SHP77 (cell line): ENCODE results near the gene GNAQ.

Experiments used
- DNase-seq, 2 experiments: peaks; one replicate each; lab custom pipeline; 2025; lab: John Stamatoyannopoulos, UW

The GNAQ gene

DNA sequence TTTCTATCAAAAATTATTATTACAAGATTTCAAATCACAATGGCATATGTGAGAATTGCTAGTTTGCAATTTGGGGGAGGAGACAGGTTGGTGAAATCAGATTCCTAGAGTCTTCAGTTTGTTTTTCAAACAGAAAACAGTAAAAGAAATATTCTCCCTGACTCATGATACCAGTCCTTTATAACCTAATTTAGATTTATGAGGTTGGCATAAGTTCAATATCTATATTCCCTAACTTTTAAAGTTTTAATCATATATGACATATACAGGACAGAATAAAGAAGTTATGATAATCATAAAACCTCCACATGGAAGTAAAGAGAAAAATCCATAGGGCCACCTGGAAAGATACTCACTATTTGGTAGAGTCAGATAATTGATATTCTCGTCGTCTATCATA, 216.4 kb downstream of the GNAQ start:
- no peak for DNase-seq

DNA sequence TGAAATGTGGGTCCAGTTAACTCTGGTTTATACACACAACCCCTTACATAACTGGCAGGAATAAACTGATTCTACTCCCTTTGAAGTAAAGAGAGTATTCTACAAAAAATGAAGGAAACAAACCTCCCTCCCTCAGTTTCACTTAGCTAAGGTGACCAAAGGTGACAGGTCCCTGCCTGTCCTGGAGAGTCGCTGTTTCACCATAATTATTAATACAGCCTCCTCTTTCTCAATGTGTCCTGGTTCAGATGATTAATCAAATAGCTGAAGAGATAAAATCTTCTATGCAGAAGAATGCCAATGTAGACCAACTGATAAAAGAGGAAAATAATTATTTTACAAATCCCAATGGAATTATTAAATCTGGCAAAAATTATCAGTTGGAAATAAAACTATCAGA, 219.8 kb downstream of the GNAQ start:
- no peak for DNase-seq

DNA sequence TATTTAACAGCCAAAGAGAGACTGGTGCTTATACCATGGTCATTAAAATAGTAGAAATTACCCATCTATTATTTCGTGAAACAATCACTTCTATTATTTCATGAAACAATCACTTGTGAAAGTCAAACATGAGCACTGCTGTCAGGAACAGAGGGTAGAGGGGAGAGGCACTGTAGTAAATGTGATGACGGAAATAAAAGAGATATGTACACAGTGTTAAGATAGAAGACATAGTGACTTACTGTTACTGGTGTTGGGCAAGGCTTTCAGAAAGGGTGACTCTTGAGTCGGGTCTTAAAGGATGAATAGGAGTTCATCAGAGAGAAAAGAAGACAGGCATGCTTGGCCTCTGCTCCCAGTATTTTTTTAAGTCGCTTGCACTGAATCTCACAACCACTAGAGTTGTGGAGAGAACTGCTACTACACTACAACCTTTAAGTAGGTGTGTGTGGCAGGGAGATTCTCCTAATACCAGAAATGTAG, 220.9 kb downstream of the GNAQ start:
- DNase-seq, result no peak

DNA sequence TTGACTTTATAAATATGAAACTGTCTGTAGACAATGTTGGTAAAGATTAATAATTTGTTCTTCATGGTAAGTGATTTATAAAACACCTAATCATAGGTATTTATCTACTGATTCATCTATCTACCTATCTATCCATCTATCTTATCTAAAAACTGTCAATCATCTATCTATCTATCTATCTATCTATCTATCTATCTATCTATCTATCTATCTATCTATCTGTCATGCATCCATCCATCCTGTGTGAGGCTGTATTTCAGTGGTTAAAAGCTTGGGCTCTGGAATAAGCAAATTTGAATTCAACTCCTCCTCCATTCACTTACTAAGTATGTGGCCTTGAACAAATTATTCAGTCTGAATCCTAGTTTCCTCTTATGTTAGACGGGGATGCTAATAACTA, 221.6 kb downstream of the GNAQ start:
- DNase-seq, result no peak

DNA sequence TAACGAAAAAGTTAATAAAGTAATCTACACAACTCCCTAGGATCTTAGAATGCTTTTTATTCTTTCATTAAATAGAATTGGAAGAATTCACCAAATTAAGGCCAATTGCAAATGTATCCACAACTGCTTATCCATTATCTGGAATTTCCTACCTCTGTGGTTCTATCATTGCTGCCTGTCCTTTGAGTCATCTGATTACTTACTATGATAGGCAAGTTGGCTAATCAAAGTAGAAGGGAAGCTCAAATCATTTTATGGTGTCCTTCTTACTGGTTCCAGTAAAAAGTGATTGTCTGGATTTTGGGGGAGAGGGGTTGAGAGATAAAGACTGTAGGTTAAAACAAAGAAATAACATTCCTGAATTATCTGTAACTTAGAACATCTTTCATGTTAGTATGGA, 222.1 kb downstream of the GNAQ start:
- no peak for DNase-seq

DNA sequence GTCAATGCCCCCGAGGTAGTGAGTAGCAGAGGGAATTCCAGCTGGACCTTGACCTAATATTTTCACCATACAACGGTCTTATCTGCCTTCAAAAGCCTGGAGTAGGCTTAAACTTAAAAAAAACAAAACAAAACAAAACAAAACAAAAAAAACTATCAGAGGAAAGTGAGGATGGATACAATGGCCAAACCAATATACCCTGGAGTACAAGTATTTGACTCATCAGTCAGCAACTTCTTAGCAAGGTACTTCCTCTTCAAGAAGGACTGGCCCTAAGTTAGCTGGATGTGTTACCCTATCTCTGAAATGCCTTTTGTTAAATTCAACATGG, 222.9 kb downstream of the GNAQ start:
- DNase-seq, result no peak

DNA sequence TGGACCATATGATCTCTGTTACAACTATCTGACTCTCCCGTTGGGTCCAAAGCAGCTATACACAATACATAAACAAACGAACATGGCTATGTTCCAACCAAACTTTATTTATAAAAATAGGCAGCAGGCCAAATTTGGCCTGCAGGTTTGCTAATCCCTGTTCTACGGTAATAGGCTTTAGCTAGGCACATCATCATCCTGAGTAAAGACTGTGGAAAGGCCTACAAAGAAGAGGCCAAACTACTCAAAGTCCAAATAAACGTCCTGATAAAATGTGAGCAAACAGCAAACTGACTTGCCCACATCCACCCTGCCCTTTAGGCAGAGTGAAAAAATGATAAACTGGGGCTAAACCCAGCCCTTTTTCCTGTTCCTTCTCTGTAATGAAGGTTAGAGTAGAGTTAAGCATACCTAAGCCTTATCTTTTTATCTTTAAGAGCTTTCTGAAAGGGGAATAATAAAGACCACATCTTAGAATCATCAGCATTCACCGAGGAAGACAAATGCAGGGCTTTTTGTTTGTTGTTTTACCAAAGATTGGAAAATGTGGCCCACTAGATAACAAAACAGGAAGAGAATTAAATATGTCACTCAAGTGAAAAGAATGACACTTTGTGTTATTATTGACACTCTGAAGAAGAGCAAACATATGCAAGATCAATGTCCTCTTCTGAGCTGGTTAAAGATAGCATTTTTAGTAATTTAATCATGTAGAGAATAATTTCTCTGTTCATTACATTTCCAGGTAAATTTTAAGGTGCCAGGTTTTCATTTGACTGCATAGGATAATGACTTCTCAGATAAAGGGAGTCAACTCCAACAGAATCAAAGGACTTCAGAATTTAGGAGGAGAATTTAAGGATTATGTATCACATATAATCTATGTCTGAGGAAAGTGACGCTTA, 223.5 kb downstream of the GNAQ start:
- no peak for DNase-seq

DNA sequence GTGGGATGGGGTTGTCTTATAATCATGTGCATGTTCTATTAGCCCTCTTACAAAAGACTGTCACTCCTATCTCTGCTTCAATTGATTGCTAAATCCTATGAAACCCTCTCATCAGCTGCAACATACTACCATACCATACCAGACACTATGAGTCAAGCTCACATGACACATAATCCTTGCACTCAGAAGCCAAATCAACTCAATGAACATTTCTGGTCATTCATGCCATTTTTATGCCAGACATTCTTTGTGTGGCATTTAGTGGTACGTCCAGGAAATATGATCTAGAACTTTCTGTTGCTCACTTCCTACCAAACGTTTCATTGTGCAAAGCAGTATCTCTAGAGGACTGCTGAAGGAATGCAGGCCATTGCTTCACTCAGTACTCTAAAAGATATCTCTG, 224.3 kb downstream of the GNAQ start:
- no peak for DNase-seq

DNA sequence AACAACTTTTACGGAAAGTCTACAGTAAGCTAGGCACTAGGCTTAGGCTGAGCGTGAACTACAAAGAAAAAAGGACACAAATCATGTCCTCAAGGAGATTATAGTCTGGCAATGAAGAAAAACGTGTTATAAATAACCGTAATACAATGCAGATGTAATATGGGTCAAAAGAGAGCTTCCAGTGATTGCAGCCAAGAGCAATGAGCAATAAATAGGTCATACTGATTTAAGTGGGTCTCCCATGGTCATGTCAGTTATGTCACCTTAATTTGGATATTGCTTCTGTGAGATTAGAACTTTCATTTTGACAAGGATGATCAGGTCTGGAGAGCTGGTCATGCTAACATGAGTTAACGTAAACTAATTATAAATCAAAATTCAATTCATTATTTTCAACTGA, 224.9 kb downstream of the GNAQ start:
- DNase-seq, result no peak

DNA sequence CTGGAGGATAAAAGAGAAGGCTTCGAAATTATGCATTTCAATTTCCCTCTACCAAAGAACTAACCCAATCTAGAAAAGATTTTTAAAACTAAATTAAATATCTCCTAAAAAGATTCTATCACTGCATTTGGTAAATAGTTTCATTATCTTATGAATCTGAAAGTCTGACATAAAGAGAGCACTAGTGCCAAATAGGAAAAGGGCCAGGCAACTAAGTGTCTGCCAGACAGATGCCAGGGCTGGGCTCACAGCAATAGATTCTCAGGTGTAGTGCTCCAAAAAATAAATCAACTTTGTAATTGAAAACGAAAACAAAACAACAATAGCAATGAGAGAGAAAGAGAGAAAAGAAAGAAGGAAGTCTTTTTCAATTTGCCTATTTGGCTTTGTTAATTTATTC, 225.8 kb downstream of the GNAQ start:
- DNase-seq, result no peak

DNA sequence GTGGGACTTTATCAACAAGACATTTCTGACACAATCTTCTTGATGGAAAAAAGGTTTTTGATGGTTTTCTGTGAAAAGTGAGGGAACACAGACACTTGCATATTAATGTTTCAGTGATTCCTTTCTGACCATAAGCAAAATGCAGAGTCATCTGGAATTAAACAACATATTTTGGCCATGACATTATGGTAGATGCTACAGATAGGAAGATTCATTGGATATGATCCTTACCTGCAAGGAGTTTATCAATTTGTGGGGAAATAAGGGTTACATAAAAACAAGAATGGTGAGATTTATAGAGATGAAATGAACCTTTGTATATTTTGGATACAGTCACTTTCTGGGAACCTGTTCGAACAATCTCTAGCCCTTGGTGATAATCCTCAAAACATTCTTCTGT, 228.2 kb downstream of the GNAQ start:
- no peak for DNase-seq

DNA sequence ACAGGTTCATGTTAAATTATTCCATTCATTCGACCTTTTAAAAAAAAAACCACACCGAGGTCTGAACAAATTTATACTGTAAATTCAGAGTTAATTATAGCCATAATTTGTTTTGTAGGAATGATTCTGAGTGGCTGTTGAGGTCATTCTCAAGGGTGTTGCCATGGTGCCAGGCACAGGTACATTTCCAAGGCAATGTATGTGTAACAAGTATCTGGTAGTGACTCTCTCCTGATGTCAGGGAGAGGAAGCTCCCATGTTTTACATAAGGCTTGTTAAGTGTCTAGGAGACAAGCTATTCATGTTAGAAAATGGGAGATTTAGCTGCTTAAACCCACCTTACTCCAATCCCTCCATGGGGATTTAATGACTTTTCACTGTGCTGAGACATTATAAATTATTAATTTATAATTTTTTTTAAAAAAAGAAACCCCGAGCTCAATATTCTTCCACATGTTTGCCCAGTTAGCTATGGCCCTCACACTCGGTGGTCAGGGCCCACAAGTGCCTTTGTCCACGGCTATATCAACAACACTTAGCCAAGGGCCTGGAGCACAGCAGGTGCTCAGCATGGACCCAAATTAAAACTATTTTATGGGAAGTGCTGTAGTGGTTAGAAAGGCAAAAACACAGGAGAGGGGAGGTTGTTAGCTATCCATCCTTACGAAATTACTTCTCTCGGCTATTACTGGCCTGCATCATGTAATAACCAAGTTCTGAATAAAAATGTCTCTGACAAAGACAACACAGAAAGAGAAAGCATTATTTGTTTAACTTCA, 228.9 kb downstream of the GNAQ start:
- peak; percentile 44 to 65 for DNase-seq

DNA sequence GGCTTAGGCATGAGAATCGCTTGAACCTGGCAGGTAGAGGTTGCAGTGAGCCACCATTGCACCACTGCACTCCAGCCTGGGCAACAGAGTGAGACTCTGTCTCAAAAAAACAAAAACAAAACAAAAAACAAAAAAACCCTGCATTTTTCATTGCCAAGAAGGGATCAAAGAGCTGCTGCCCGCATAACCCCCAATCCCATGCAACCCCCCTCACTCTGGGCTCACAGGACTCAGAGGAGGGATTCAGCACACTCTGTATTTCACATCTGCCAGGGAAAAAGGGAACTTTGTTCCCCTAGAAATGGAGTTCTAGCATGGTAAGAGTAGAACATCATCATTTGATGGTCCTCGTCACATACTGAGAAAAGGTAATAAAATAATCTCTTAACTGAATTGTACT, 229.5 kb downstream of the GNAQ start:
- no peak for DNase-seq

DNA sequence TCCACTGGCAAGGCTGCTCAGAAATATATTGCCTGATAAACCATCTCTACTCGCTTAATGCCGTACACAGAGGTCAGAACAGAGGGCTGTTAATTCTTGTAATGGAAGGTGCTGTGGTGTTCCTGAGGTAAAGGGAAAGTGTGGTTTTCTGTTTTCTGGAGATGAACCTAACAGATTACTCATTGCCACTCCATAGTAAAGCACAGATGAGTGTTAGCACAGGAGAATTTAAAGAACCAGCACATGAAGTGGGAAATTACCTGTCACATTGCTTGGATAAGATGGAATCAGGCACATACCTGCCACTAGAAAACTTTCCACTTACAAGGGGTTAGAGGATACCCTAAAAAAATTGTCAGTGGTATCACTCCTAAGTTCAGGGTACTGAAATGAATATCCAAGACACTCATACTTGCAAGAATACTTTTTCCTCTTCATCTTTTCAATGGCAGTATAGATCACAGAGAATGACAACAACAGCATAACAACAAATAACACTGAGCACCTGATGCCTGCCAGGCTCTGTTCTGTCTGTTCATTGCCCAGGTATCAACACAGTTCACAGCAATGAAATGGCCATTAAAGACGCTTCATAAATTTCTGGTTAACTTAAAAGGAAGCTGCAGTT, 230.6 kb downstream of the GNAQ start:
- no peak for DNase-seq

DNA sequence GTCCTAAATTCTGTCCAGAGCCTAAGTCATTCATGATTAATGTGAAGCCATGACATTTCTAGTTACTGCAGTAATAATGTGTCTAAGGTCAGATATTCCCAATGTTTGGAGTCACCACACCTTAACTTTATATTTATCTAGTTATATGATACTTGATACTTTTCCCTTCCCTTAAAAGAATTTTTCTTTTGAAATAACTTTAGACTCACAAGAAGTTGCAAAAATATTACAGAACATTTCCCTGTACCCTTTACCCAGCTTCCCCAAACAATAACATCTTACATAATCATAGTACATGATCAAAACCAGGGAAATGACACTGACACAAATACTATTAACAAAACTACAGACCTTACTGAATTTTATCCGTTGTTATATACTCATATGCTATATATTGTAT, 233.5 kb downstream of the GNAQ start:
- no peak for DNase-seq

DNA sequence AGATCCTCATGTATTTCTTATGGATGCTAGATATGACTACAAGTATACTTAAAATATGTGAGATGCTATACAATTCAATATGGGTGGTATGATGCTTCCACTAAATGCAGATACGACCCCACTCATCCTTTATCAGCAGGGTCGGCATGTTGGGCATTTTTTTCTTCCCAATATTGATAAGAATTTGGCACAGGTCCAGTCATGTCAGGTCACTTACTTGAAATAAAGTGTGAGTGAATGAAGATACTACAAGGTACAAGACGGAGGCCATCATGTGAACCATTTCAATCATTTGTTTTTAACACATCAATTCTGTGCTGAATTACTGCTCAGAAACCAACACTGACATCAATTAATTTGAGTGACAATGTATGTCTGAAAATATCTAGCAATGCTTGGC, 236.6 kb downstream of the GNAQ start:
- DNase-seq, result no peak

DNA sequence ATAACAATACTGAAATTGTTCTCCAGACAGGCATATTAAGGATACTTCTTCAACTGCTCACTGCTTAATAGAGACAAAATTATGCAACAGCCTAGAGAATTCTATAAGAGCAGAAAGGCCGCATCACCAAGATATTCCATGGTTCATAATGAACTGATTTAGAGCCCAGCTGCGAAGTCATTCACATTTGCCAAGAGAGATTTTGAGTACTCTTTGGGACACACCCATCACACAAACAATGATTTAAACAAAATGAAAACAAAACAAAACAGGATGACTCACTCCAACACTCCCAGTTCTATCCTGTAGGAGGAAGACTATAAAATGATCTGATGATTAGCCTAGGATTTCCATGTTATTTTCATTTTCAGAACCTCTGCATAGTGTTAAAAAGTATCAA, 237.8 kb downstream of the GNAQ start:
- DNase-seq, result no peak

DNA sequence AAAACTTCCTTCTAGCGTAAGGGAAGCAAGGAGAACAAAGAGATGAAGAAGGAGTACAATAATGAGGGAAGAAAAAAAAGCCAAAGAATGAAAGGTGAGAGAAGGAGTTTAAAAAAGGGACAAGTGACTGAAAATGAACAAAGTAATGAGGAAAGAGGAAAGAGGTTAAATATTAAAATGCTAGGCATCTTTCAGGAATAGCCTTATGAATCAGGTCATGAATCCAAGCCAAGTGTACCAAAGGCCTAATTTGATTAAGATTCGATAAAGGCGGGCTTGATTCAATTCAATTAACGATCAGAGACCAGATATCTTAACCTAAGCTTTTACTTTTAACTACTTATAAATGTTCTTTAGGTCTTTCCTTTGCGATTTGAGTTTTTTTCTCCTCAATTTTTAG, 241.7 kb downstream of the GNAQ start:
- DNase-seq, result no peak

DNA sequence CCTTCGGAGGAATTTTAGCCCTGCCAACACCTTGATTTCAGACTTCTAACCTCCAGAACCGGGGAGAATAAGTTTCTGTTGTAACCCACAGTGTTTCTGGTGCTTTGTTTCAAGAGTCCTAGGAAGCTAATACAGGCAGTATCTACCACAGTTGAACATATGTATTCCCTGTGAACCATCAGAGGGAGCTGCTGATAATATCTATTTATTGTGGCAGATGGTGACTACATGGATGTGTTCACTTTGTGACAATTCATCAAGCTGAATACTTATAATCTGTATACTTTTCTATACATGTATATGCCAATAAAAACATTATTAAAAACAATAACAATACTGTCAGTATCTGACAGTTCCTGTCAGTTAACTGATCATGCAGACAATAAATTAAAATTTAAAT, 246.3 kb downstream of the GNAQ start:
- DNase-seq, result no peak

DNA sequence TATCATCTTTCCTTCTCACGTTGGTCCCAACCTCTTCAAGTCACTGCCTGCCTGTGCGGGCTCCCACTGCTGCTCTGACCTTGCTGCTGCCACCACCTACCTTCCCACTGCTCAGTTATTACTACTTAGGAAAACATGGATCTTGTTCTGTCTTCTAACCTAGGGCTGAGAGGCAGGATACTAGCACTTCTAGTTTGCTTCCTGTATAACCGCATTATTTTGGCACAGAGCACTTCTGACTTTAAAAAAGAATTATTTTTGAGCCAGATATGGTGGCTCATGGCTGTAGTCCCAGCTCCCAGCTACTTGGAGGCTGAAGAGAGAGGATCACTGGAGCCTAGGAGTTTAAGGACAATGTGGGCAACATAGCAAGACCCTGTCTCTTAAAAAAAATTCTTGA, 248.1 kb downstream of the GNAQ start:
- no peak for DNase-seq

DNA sequence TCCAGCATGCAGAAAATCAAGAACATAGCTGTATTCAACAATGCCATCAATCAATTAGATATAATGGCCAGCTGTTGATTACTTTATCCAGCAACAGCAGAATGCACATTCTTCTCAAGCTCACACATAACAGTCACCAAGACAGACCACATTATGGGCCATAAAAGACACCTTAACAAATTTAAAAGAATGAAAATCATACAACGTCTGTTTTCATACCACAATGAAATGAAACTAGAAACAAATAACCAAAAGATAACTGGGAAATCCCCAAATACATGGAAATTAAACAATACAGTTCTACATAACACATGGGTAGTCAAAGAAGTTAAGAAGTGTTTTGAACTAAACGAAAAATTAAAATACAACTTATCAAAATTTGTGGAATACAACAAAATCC, 252.6 kb downstream of the GNAQ start:
- DNase-seq, result no peak

DNA sequence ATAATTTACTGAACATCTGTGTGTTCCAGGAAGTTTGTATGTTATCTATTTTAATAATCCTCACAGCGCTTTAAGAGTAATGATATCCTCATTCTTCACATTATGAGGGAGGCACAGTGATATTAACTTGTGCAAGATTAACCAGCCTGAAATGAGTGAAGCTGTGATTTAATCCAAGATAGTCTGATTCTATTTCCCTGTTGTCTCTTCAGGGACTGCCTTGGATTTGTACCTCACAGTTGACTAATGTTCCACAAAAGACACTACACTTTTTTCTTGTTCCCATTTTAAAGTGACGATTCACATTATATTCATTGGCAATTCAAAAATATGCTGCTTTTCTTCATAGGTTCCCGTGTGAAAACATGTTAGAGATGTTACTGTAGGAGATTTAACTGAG, 258.2 kb downstream of the GNAQ start:
- no peak for DNase-seq

DNA sequence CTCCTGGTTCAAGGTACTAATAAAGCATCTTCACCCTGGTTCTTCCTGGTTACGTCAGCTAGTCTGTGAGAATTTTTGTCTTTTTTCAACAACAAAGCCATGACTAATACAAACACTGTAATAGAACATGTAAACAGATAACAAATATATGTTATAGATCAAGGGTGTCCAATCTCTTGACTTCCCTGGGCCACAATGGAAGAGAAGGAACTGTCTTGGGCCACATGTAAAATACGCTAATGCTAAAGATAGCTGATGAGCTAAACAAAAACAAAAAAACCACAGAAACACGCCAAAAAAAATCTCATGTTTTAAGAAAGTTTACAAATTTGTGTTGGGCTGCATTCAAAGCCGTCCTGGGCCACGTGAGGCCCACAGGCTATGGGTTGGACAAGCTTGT, 259.0 kb downstream of the GNAQ start:
- DNase-seq, result no peak
